Measurements from ENCODE around the gene MARVELD2. TPM values are rescaled to one million over a fixed set of nuclear protein-coding genes. Genes with fewer than 3 reads are reported as not detected.
"Not testable (repeated sequence)": the region's sequence is repeated elsewhere in the genome, so short reads cannot be mapped to it uniquely, and the experiment has no call there.

The MARVELD2 gene
- total and polyA plus RNA-seq, 10 donors, result 0.02 to 1.9 (median 0.83) TPM

DNA sequence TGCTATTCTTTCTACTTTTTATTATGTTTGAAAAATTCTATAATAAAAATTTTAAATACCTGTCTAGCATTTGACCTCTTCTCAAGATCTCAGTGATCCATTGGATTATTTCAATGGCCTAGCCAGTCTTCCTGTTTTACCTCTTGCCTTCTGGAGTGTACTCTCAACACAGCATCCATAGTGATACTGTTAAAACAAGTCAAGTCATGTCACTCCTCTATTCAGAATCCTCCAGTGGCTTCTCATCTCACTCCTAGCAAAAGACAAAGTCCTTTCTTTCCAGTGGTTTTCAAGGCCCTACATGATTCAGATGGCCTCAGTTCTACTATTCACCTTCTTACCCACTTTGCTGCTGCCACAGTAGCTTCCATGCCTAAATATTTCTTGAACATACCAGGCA is 1.8 kb downstream of the MARVELD2 start:
- TF ChIP-seq, protein P1, sequence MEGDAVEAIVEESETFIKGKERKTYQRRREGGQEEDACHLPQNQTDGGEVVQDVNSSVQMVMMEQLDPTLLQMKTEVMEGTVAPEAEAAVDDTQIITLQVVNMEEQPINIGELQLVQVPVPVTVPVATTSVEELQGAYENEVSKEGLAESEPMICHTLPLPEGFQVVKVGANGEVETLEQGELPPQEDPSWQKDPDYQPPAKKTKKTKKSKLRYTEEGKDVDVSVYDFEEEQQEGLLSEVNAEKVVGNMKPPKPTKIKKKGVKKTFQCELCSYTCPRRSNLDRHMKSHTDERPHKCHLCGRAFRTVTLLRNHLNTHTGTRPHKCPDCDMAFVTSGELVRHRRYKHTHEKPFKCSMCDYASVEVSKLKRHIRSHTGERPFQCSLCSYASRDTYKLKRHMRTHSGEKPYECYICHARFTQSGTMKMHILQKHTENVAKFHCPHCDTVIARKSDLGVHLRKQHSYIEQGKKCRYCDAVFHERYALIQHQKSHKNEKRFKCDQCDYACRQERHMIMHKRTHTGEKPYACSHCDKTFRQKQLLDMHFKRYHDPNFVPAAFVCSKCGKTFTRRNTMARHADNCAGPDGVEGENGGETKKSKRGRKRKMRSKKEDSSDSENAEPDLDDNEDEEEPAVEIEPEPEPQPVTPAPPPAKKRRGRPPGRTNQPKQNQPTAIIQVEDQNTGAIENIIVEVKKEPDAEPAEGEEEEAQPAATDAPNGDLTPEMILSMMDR (IDR thresholded peaks at IDR 0.05 in 8 of 11, conservative IDR thresholded peaks at IDR 0.05 in 3 of 11), result no peak
- TF ChIP-seq POLR2A (IDR thresholded peaks at IDR 0.05) (no peak), POLR2AphosphoS5 (IDR thresholded peaks at IDR 0.05) (no peak)
- H3K27me3 ChIP-seq (replicated peaks in 1 of 7), result peaks cover 0 to 10% (median 0%) of the 10 kb centered on the region in 7 donors
- intact Hi-C loops (cut with DNase I; ENCODE audit: low total_unique reads), result no loop called here
- no peak overlapping the region for H3K4me3 ChIP-seq
- H3K4me1 ChIP-seq, result peaks cover 0 to 17% (median 11%) of the 10 kb centered on the region in 6 donors
- no peaks in the 10 kb centered on the region for H3K9me3 ChIP-seq
- no peak for DNase-seq
- H3K27ac ChIP-seq, result no peak overlapping the region
- H3K36me3 ChIP-seq, result peaks cover 0 to 35% (median 7%) of the 10 kb centered on the region in 6 donors

DNA sequence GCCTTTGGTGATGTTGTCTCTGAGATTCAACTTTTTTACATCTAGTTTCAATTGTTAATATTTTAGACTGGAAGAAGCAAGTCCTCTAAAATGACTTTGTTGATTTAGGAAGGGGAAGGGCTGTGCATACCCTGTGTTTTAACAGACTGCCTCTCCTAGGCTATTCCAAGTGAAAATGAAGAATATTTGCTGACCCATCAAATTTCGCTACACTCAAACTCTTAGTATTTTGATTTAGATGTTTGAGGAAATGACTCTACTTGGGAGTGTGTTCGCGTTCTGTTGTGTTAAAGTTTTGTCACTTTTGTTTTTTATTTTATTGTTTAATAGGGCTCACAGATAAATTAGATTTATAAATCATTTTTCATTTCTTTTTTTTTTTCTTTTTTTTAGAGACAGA is 3.6 kb downstream of the MARVELD2 start:
- Histone ChIP-seq H3K4me1 (peaks cover 0 to 17% (median 11%) of the 10 kb centered on the region in 6 donors), H3K36me3 (peaks cover 0 to 17% (median 4%) of the 10 kb centered on the region in 6 donors), H3K27me3 (replicated peaks in 1 of 7) (peaks cover 0 to 10% (median 0%) of the 10 kb centered on the region in 7 donors), H3K27ac (no peak overlapping the region), H3K4me3 (no peak overlapping the region), H3K9me3 (peaks cover 0 to 10% (median 0%) of the 10 kb centered on the region in 8 donors)
- intact Hi-C loops (cut with DNase I; ENCODE audit: low total_unique reads), result no loop called here
- TF ChIP-seq POLR2AphosphoS5 (IDR thresholded peaks at IDR 0.05), result no peak
- no peak for DNase-seq
- 87 to 95% (median 89%) methylated on average over 3 of the region's 3 CpGs for WGBS, 5 donors

DNA sequence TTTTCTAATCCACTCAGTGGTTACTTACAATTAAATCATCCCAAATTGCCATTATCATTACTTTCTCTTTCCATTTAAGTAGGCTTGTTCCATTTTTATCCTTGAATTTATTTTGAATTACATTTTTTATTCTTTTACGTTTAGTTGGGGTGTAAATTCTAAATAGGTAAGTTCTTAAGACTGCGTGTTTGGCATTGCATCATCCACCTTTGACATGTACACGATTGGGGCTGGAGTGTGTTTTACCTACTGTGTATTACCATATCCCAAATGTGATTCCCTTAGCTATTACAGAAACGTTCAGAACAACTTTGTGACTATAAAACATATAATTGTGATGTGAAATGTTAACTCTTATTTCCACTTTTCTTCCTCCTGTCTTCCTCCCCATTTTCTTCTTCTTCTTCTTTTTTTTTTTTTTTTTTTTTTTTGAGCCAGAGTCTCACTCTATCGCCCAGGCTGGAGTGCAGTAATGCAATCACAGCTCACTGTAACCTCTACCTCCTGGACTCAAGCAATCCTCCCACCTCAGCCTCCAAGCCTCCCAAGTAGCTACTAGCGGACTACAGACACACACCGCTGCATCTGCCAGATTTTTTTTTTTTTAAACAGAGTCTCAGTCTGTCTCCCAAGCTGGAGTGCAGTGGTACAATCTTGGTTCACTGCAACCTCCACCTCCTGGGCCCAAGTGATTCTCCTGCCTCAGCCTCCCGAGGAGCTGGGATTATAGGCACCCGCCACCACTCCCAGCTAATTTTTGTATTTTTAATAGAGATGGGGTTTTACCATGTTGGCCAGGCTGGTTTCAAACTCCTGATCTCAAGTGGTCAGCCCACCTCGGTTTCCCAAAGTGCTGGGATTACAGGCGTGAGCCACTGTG is 16.7 kb downstream of the MARVELD2 start:
- intact Hi-C loops (cut with DNase I; ENCODE audit: low total_unique reads), result no loop called here
- no peaks in the 10 kb centered on the region for H3K4me1 ChIP-seq
- no peak overlapping the region for H3K27ac ChIP-seq
- 78 to 90% (median 85%) methylated on average over 11 of the region's 11 CpGs for WGBS, 5 donors
- H3K27me3 ChIP-seq (replicated peaks in 1 of 7), result no peaks in the 10 kb centered on the region
- no peak overlapping the region for H3K4me3 ChIP-seq
- no peaks in the 10 kb centered on the region for H3K36me3 ChIP-seq
- DNase-seq, result no peak
- H3K9me3 ChIP-seq, result no peaks in the 10 kb centered on the region
- no peak for TF ChIP-seq POLR2AphosphoS5 (IDR thresholded peaks at IDR 0.05)
- TF ChIP-seq, protein P1 (IDR thresholded peaks at IDR 0.05 in 8 of 11, conservative IDR thresholded peaks at IDR 0.05 in 3 of 11), result no peak
- TF ChIP-seq POLR2A (IDR thresholded peaks at IDR 0.05), result no peak

DNA sequence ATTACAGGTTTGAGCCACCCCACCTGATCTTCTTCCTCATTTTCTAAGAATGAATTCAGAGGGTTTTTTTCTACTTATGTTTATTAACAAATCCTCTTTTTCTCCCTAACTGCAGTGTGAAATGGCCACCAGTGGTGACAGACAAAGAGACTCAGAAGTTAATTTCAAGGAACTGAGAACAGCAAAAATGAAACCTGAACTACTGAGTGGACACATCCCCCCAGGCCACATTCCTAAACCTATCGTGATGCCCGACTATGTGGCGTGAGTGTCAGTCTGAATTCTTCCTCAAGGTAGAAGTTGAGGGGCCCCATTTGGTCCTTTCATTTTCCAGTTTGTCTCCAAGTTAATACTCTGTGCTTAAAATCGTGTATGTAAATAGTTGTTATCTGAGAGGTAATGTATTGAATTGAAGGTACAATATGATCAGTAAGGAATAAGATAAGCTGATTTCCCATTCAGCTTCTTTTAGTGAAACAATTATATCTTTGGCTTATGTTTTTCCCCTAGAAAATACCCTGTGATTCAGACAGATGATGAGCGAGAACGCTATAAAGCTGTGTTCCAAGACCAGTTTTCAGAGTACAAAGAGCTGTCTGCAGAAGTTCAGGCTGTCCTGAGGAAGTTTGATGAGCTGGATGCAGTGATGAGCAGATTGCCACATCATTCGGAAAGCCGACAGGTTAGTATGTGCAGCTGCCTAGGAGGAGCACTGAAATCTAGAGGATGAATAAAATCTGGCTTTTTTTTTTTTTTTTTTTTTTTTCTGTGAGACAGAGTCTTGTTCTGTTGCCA is 17.7 kb downstream of the MARVELD2 start:
- intact Hi-C loops (cut with DNase I; ENCODE audit: low total_unique reads), result no loop called here
- WGBS, 5 donors, result 68 to 81% (median 76%) methylated on average over 8 of the region's 8 CpGs
- no peaks in the 10 kb centered on the region for H3K36me3 ChIP-seq
- no peak overlapping the region for H3K4me3 ChIP-seq
- H3K4me1 ChIP-seq, result no peaks in the 10 kb centered on the region
- no peaks in the 10 kb centered on the region for H3K9me3 ChIP-seq
- TF ChIP-seq POLR2AphosphoS5 (IDR thresholded peaks at IDR 0.05) (no peak), POLR2A (IDR thresholded peaks at IDR 0.05) (no peak)
- TF ChIP-seq, protein P1 (IDR thresholded peaks at IDR 0.05 in 8 of 11, conservative IDR thresholded peaks at IDR 0.05 in 3 of 11), result no peak
- DNase-seq, result no peak
- H3K27ac ChIP-seq, result no peak overlapping the region
- H3K27me3 ChIP-seq (replicated peaks in 1 of 7), result no peaks in the 10 kb centered on the region

DNA sequence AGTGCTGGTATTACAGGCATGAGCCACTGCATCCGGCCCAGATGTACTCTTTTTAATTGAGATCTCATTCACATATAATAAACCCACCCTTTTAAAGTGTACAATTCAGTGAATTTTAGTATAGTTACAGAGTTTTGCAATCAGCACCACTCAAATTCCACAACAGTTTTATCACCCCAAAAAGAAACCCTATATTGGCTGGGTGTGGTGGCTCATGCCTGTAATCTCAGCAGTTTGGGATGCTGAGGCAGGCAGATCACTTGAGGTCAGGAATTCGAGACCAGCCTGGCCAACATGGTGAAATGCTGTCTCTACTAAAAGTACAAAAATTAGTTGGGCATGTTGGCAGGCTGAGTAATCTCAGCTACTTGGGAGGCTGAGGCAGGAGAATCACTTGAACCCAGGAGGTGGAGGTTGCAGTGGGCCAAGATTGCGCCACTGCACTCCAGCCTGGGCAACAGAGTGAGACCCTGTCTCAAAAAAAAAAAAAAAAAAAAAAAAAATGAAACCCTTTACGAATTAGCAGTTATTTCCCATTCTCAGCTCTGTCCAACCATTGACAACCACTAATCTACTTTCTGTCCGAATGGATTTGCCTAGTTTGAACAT is 20.5 kb downstream of the MARVELD2 start:
- H3K4me3 ChIP-seq; H3K4me1 ChIP-seq; H3K9me3 ChIP-seq; H3K36me3 ChIP-seq; H3K27me3 ChIP-seq (replicated peaks in 1 of 7); intact Hi-C loops (cut with DNase I; ENCODE audit: low total_unique reads); DNase-seq; H3K27ac ChIP-seq: not testable (repeated sequence)
- whole genome bisulfite sequencing, 5 donors, result 89 to 98% (median 93%) methylated on average over 5 of the region's 5 CpGs

Measured in spleen (tissue), 11 donors.